ENCODE results near the gene DNAI1.

- TF ChIP-seq CTCF (conservative IDR thresholded peaks at IDR 0.05 in 1 of 2, IDR thresholded peaks at IDR 0.05 in 1 of 2; ENCODE audit: extremely low read depth in 1 of 2, insufficient read depth in 1 of 2, low read depth in 1 of 2, low read length in 2 of 2) (no peak), EZH2 (IDR thresholded peaks at IDR 0.05; ENCODE audit: borderline replicate concordance, low read length) (no peak)
These were observed 39.9 kb downstream of the DNAI1 start for GRCh38 chr9:34498553-34498952.
